RCC 7860 (cell line): ENCODE measurements around the gene EVI5.
A peak's percentile ranks its signal among the peaks of the same experiment; 100 is the strongest.
"Not testable (repeated sequence)": the region's sequence is repeated elsewhere in the genome, so short reads cannot be mapped to it uniquely, and the experiment has no call there.

ENCODE experiments used
- DNase-seq: peaks from one replicate; pipeline ENCODE4 v3.0.0-alpha.2; 2015; ENCODE audit warnings: low spot score
- FAIRE-seq: peaks from 2 replicates; lab custom pipeline; 2012; peaks lifted over from hg19 to GRCh38; lab: Jason Lieb, UNC

EVI5 gene

GRCh38 chr1:92701147-92701546 is 83.8 kb downstream of the EVI5 start:
- DNase-seq (no peak), FAIRE-seq (no peak)

- no peak for FAIRE-seq
- DNase-seq: no peak
Measured at GRCh38 chr1:92698932-92699331, 86.0 kb downstream of the EVI5 start.

GRCh38 chr1:92695104-92695503 is 89.8 kb downstream of the EVI5 start:
- FAIRE-seq: no peak

GRCh38 chr1:92691925-92692324 is 93.0 kb downstream of the EVI5 start:
- FAIRE-seq: no peak
- no peak for DNase-seq

More at GRCh38 chr1:92695104-92695503, 89.8 kb downstream of the EVI5 start:
- no peak for DNase-seq

- DNase-seq: no peak
- no peak for FAIRE-seq
Measured at GRCh38 chr1:92690212-92690906, 94.5 kb downstream of the EVI5 start.

- no peak for FAIRE-seq
- no peak for DNase-seq
Measured at GRCh38 chr1:92679980-92680379, 104.9 kb downstream of the EVI5 start.

- DNase-seq: no peak
- FAIRE-seq: no peak
Measured at GRCh38 chr1:92663775-92664174, 121.1 kb downstream of the EVI5 start.

GRCh38 chr1:92662048-92662447 is 122.9 kb downstream of the EVI5 start:
- DNase-seq (no peak), FAIRE-seq (no peak)

- FAIRE-seq (no peak), DNase-seq (no peak)
Measured at GRCh38 chr1:92657701-92658100, 127.2 kb downstream of the EVI5 start.

GRCh38 chr1:92655197-92655801 is 129.6 kb downstream of the EVI5 start:
- FAIRE-seq (no peak), DNase-seq (no peak)

- FAIRE-seq (no peak), DNase-seq (no peak)
Measured at GRCh38 chr1:92653605-92654381, 131.1 kb downstream of the EVI5 start.

GRCh38 chr1:92640686-92641085 is 144.2 kb downstream of the EVI5 start:
- DNase-seq, FAIRE-seq: not testable (repeated sequence)

- no peak for FAIRE-seq
- DNase-seq: no peak
Measured at GRCh38 chr1:92638498-92638897, 146.4 kb downstream of the EVI5 start.

- not testable (repeated sequence) for DNase-seq, FAIRE-seq
Measured at GRCh38 chr1:92635203-92635602, 149.7 kb downstream of the EVI5 start.

- FAIRE-seq (peak; percentile 82), DNase-seq (no peak)
Measured at GRCh38 chr1:92623187-92623778, 161.6 kb downstream of the EVI5 start.

- no peak for FAIRE-seq
- no peak for DNase-seq
Measured at GRCh38 chr1:92619466-92620189, 165.3 kb downstream of the EVI5 start.

GRCh38 chr1:92601044-92601443 is 183.9 kb downstream of the EVI5 start:
- no peak for FAIRE-seq
- DNase-seq: no peak

GRCh38 chr1:92599184-92599583 is 185.7 kb downstream of the EVI5 start:
- DNase-seq: peak; percentile 24
- FAIRE-seq: no peak

- not testable (repeated sequence) for DNase-seq, FAIRE-seq
Measured at GRCh38 chr1:92589361-92589760, 195.5 kb downstream of the EVI5 start.

- DNase-seq (no peak), FAIRE-seq (no peak)
Measured at GRCh38 chr1:92587445-92587844, 197.5 kb downstream of the EVI5 start.

- FAIRE-seq (peak; percentile 40), DNase-seq (no peak)
Measured at GRCh38 chr1:92585831-92586230, 199.1 kb downstream of the EVI5 start.
